NB4 (cell line): Measurements from ENCODE around the gene PDE4B.

ENCODE experiments used
- CTCF ChIP-seq: IDR thresholded peaks from one replicate; pipeline ENCODE4 v1.5.1; 2012; ENCODE audit warnings: low read depth, low read length
- POLR2A ChIP-seq: IDR thresholded peaks from 2 replicates; pipeline ENCODE4 v1.6.1; 2011; ENCODE audit warnings: mild to moderate bottlenecking; ENCODE audit not compliant: insufficient read length; ENCODE audit errors: extremely low read depth

GRCh38 chr1:65910432-65910831, 117.7 kb downstream of the PDE4B start:
- TF ChIP-seq CTCF, result no peak
- no peak for TF ChIP-seq POLR2A
